Measurements from ENCODE around the gene PHPT1.

Gene PHPT1

GRCh38 chr9:136823136-136824046 lies 25.8 kb upstream of the PHPT1 start:
- no peaks in the 10 kb centered on the region for H3K36me3 ChIP-seq (ENCODE audit: control insufficient read depth, insufficient read depth, low read length)
- no peak overlapping the region for H3K27ac ChIP-seq
- H3K27me3 ChIP-seq (ENCODE audit: control insufficient read depth, insufficient read depth, low read length), result no peaks in the 10 kb centered on the region
- no peaks in the 10 kb centered on the region for H3K9me3 ChIP-seq (ENCODE audit: control insufficient read depth, low read length)
- no peaks in the 10 kb centered on the region for H3K4me1 ChIP-seq
- no peak overlapping the region for H3K4me2 ChIP-seq (ENCODE audit: low read length)
- no peak overlapping the region for H2AFZ ChIP-seq
- no peaks in the 10 kb centered on the region for H3K79me2 ChIP-seq
- H3K4me3 ChIP-seq (ENCODE audit: low read depth, low read length), result no peak overlapping the region
- H3K9ac ChIP-seq, result no peak overlapping the region
- no peak for TF ChIP-seq CTCF (IDR thresholded peaks at IDR 0.05)

DNA sequence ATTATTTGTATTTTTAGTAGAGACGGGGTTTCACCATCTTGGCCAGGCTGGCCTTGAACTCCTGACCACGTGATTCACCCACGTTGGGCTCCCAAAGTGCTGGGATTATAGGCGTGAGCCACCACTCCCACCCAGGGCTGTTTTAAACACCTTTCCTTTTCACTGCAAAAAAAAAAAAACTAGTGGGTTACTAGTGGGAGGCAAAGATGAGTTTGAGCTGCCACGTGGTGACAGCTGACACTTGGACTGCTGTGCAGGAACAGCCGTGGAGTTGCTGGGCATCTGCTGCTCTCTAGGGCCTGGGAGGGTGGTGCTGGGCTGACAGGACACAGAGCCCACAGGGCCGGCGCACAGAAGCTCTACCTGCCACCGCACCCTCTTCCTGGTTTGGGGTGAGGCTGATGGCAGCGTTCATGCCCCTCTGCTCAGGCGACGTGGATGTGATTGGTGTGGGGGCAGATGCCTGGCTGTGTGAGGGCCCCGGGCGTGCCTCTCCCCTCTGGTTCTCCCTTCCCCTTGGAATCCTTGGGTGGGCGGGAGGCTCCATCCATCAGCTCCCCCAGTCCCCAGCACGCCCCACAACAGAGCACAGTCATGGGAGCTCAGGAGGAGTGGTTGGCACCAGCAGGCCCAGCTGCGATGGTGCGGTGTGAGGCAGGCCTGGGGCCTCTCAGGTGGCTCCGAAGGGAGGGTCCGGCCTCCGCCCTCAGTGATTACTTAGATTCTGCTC lies 24.5 kb upstream of the PHPT1 start:
- no peaks in the 10 kb centered on the region for H3K36me3 ChIP-seq (ENCODE audit: control insufficient read depth, insufficient read depth, low read length)
- H3K4me1 ChIP-seq, result no peaks in the 10 kb centered on the region
- no peaks in the 10 kb centered on the region for H3K27me3 ChIP-seq (ENCODE audit: control insufficient read depth, insufficient read depth, low read length)
- H3K9ac ChIP-seq, result no peak overlapping the region
- TF ChIP-seq CTCF (IDR thresholded peaks at IDR 0.05), result no peak
- no peaks in the 10 kb centered on the region for H3K9me3 ChIP-seq (ENCODE audit: control insufficient read depth, low read length)
- H3K27ac ChIP-seq, result no peak overlapping the region
- H3K4me3 ChIP-seq (ENCODE audit: low read depth, low read length), result no peak overlapping the region
- H3K79me2 ChIP-seq, result no peaks in the 10 kb centered on the region
- no peak overlapping the region for H3K4me2 ChIP-seq (ENCODE audit: low read length)
- no peak overlapping the region for H2AFZ ChIP-seq

GRCh38 chr9:136825295-136826187 lies 23.7 kb upstream of the PHPT1 start:
- Histone ChIP-seq H2AFZ (no peak overlapping the region), H3K79me2 (no peaks in the 10 kb centered on the region), H3K27me3 (ENCODE audit: control insufficient read depth, insufficient read depth, low read length) (no peaks in the 10 kb centered on the region), H3K27ac (no peak overlapping the region), H3K36me3 (ENCODE audit: control insufficient read depth, insufficient read depth, low read length) (no peaks in the 10 kb centered on the region), H3K4me2 (ENCODE audit: low read length) (no peak overlapping the region), H3K4me1 (no peaks in the 10 kb centered on the region), H3K9ac (no peak overlapping the region), H3K9me3 (ENCODE audit: control insufficient read depth, low read length) (no peaks in the 10 kb centered on the region), H3K4me3 (ENCODE audit: low read depth, low read length) (no peak overlapping the region)
- TF ChIP-seq CTCF (IDR thresholded peaks at IDR 0.05), result no peak

GRCh38 chr9:136826188-136826541 lies 23.0 kb upstream of the PHPT1 start:
- Histone ChIP-seq H3K4me2 (ENCODE audit: low read length) (no peak overlapping the region), H3K4me1 (no peaks in the 10 kb centered on the region), H3K27ac (no peak overlapping the region), H2AFZ (no peak overlapping the region), H3K4me3 (ENCODE audit: low read depth, low read length) (no peak overlapping the region), H3K36me3 (ENCODE audit: control insufficient read depth, insufficient read depth, low read length) (no peaks in the 10 kb centered on the region), H3K9ac (no peak overlapping the region), H3K27me3 (ENCODE audit: control insufficient read depth, insufficient read depth, low read length) (no peaks in the 10 kb centered on the region), H3K79me2 (no peaks in the 10 kb centered on the region), H3K9me3 (ENCODE audit: control insufficient read depth, low read length) (no peaks in the 10 kb centered on the region)
- TF ChIP-seq CTCF (IDR thresholded peaks at IDR 0.05), result no peak
